ENCODE data around the gene TTC28.
A peak's percentile ranks its signal among the peaks of the same experiment; 100 is the strongest.

The TTC28 gene

GRCh38 chr22:27980424-27981148 is 699.1 kb downstream of the TTC28 start:
- DNase-seq = no peak

GRCh38 chr22:27978802-27979201 is 700.8 kb downstream of the TTC28 start:
- DNase-seq = no peak

GRCh38 chr22:27978317-27978716 is 701.3 kb downstream of the TTC28 start:
- no peak for DNase-seq

GRCh38 chr22:27976586-27976985 is 703.1 kb downstream of the TTC28 start:
- DNase-seq = no peak

- no peak for DNase-seq
Observed at GRCh38 chr22:27975381-27976013, 704.1 kb downstream of the TTC28 start.

- DNase-seq = no peak
Observed at GRCh38 chr22:27973846-27974245, 705.8 kb downstream of the TTC28 start.

GRCh38 chr22:27972732-27973698 is 706.6 kb downstream of the TTC28 start:
- no peak for DNase-seq

- DNase-seq = no peak
Observed at GRCh38 chr22:27971926-27972325, 707.7 kb downstream of the TTC28 start.

- no peak for DNase-seq
Observed at GRCh38 chr22:27970596-27971220, 708.9 kb downstream of the TTC28 start.

GRCh38 chr22:27966168-27967064 is 713.2 kb downstream of the TTC28 start:
- DNase-seq = no peak

GRCh38 chr22:27962268-27963044 is 717.2 kb downstream of the TTC28 start:
- no peak for DNase-seq

- DNase-seq = no peak
Observed at GRCh38 chr22:27961680-27962079, 718.0 kb downstream of the TTC28 start.

- DNase-seq = no peak
Observed at GRCh38 chr22:27961182-27961581, 718.5 kb downstream of the TTC28 start.

- DNase-seq = no peak
Observed at GRCh38 chr22:27959335-27960090, 720.1 kb downstream of the TTC28 start.

- DNase-seq = peak; percentile 63
Observed at GRCh38 chr22:27952779-27953178, 726.9 kb downstream of the TTC28 start.

GRCh38 chr22:27952091-27952490 is 727.5 kb downstream of the TTC28 start:
- DNase-seq = peak; percentile 51

GRCh38 chr22:27949421-27949820 is 730.2 kb downstream of the TTC28 start:
- DNase-seq = no peak

GRCh38 chr22:27948569-27948968 is 731.1 kb downstream of the TTC28 start:
- DNase-seq = no peak

- no peak for DNase-seq
Observed at GRCh38 chr22:27947448-27947847, 732.2 kb downstream of the TTC28 start.

GRCh38 chr22:27941143-27941542 is 738.5 kb downstream of the TTC28 start:
- DNase-seq = no peak
